HCT116 (cell line): ENCODE measurements around the gene AAK1. TPM values are rescaled to one million over a fixed set of nuclear protein-coding genes. Genes with fewer than 3 reads are reported as not detected.

ENCODE experiments used
- ATAC-seq: fragments of 200-7000 bp; cut with Tn5 transposase; 2 replicates; pipeline ENCODE4 v1.9.1; 2020; ENCODE audit warnings: mild to moderate bottlenecking, moderate library complexity
- BruUV-seq: library from RNA; stranded (reverse); fragments of 400-500 nt; replicated peaks from 2 replicates; lab custom pipeline; 2021; lab: Mats Ljungman, UMichigan
- CTCF ChIA-PET: fragments of 300-600 bp; sonication (Branson Sonifier 250); formaldehyde crosslinking; loops from one replicate; lab custom pipeline; 2021; ENCODE audit warnings: antibody characterized with exemption; lab: Charles Lee
- POLR2A ChIA-PET: fragments of 300-600, 350-600 bp; sonication (Branson Sonifier 250); formaldehyde crosslinking; loops from one replicate; lab custom pipeline; 2021; ENCODE audit warnings: antibody characterized with exemption; lab: Charles Lee
- RAD21 ChIA-PET, 2 experiments: fragments of 300-600 bp; sonication (Branson Sonifier 250); formaldehyde crosslinking; loops; one replicate each; lab custom pipeline; 2023; ENCODE audit warnings: low total read pairs in 2 of 2; ENCODE audit not compliant: uncharacterized antibody in 2 of 2, unreplicated experiment in 2 of 2, low non-redundant PET in 1 of 2; lab: Charles Lee
- DNase-seq: peaks from one replicate; pipeline ENCODE4 v3.0.0-alpha.2; 2010; ENCODE audit warnings: low read depth, low spot score
- H2AFZ ChIP-seq: fragments of 200-600 bp; shearing (Covaris generic), sonication (generic); 2 replicates; pipeline ENCODE4 v1.6.1; 2017; ENCODE audit warnings: low read depth, mixed run types, mixed read lengths, antibody characterized with exemption, low read length; ENCODE audit not compliant: poor library complexity, severe bottlenecking
- H3K27ac ChIP-seq: 2 replicates; pipeline ENCODE4 v1.5.1; 2012; ENCODE audit warnings: low read depth, low read length
- H3K27me3 ChIP-seq: fragments of 200-600 bp; sonication (generic); 2 replicates; pipeline ENCODE4 v1.6.1; 2016; ENCODE audit warnings: mixed run types, low read length, mixed read lengths; ENCODE audit not compliant: insufficient read depth
- H3K36me3 ChIP-seq, 2 experiments: fragments of 200-500 bp in 1 of 2; fragments of 200-600 bp in 1 of 2; sonication (Bioruptor generic) in 1 of 2; sonication (generic) in 1 of 2; 2 replicates each; pipeline versions ENCODE4 v1.5.1 to v1.6.1; 2014 to 2016; ENCODE audit warnings: low read length in 2 of 2, inconsistent platforms in 1 of 2, mixed read lengths in 1 of 2, mixed run types in 1 of 2; ENCODE audit not compliant: insufficient read depth in 2 of 2, control insufficient read depth in 1 of 2
- H3K4me1 ChIP-seq, 2 experiments: fragments of 200-600 bp in 1 of 2; sonication (generic) in 1 of 2; 2 replicates each; pipeline versions ENCODE4 v1.5.1 to v1.6.1; 2012 to 2017; ENCODE audit warnings: low read length in 2 of 2, inconsistent platforms in 1 of 2, mild to moderate bottlenecking in 1 of 2, mixed read lengths in 1 of 2, mixed run types in 1 of 2, moderate library complexity in 1 of 2; ENCODE audit not compliant: insufficient read depth in 2 of 2, control insufficient read depth in 1 of 2
- H3K4me2 ChIP-seq: fragments of 200-600 bp; sonication (generic); 2 replicates; pipeline ENCODE4 v1.6.1; 2017; ENCODE audit warnings: mixed run types, low read length, mixed read lengths
- H3K4me3 ChIP-seq, 2 experiments: fragments of 200-600 bp in 1 of 2; sonication (generic) in 1 of 2; replicated peaks in 1 of 2; 2 replicates each; pipeline ENCODE4 v1.5.1; 2011 to 2016; ENCODE audit warnings: low read length in 2 of 2, control low read depth in 1 of 2, low read depth in 1 of 2, mild to moderate bottlenecking in 1 of 2, mixed read lengths in 1 of 2, mixed run types in 1 of 2
- H3K79me2 ChIP-seq: fragments of 200-600 bp; sonication (generic); 2 replicates; pipeline ENCODE4 v1.6.1; 2017; ENCODE audit warnings: mild to moderate bottlenecking, mixed run types, low read length, moderate library complexity, mixed read lengths; ENCODE audit not compliant: insufficient read depth
- H3K9ac ChIP-seq: fragments of 200-600 bp; sonication (generic); 2 replicates; pipeline ENCODE4 v1.6.1; 2016; ENCODE audit warnings: low read length, mixed read lengths
- H3K9me2 ChIP-seq: fragments of 200-600 bp; sonication (generic), shearing (Covaris generic); 2 replicates; pipeline ENCODE4 v1.6.1; 2017; ENCODE audit warnings: mixed run types, mild to moderate bottlenecking, moderate library complexity; ENCODE audit not compliant: insufficient read depth
- H3K9me3 ChIP-seq, 2 experiments: fragments of 200-500 bp in 1 of 2; fragments of 200-600 bp in 1 of 2; sonication (Bioruptor generic) in 1 of 2; sonication (generic) in 1 of 2; 2 replicates each; pipeline ENCODE4 v1.6.1; 2014 to 2017; ENCODE audit warnings: low read length in 2 of 2, mixed read lengths in 2 of 2, inconsistent platforms in 1 of 2, low read depth in 1 of 2, mild to moderate bottlenecking in 1 of 2, mixed run types in 1 of 2, moderate library complexity in 1 of 2; ENCODE audit not compliant: control insufficient read depth in 1 of 2, insufficient read depth in 1 of 2
- H4K20me1 ChIP-seq: fragments of 200-600 bp; sonication (generic), shearing (Covaris generic); 2 replicates; pipeline ENCODE4 v1.6.1; 2017; ENCODE audit warnings: mixed run types, mild to moderate bottlenecking, moderate library complexity; ENCODE audit not compliant: insufficient read depth
- CBX3 ChIP-seq: IDR thresholded peaks from 2 replicates; pipeline ENCODE4 v1.6.1; 2012; ENCODE audit warnings: low read depth
- CEBPB ChIP-seq: IDR thresholded peaks from 2 replicates; pipeline ENCODE4 v1.6.1; 2012; ENCODE audit warnings: low read depth
- EZH2phosphoT487 ChIP-seq: fragments of 200-600 bp; IDR thresholded peaks from 2 replicates; pipeline ENCODE4 v1.6.1; 2018; ENCODE audit warnings: antibody characterized with exemption, borderline replicate concordance
- FOSL1 ChIP-seq: IDR thresholded peaks from 2 replicates; pipeline ENCODE4 v1.6.1; 2012; ENCODE audit warnings: low read depth
- JUND ChIP-seq: IDR thresholded peaks from 2 replicates; pipeline ENCODE4 v1.6.1; 2012
- POLR2AphosphoS5 ChIP-seq: IDR thresholded peaks from 2 replicates; pipeline ENCODE4 v1.6.1; 2011; ENCODE audit warnings: mild to moderate bottlenecking, low read depth, low read length, moderate library complexity
- RAD21 ChIP-seq: IDR thresholded peaks from 2 replicates; pipeline ENCODE4 v1.6.1; 2012; ENCODE audit warnings: low read depth, mild to moderate bottlenecking
- SRF ChIP-seq: IDR thresholded peaks from 2 replicates; pipeline ENCODE4 v1.6.1; 2012; ENCODE audit warnings: low read depth
- intact Hi-C: fragments of 100-400 bp; cut with micrococcal nuclease; formaldehyde crosslinking; loops from 2 replicates; pipeline ENCODE4 v1.10.0; 2022
- total RNA-seq: library from RNA; stranded (reverse); gene quantifications from one replicate; pipeline ENCODE4 v1.2.1, GENCODE V29; 2021; ENCODE audit not compliant: unreplicated experiment
- TF ChIP-seq, protein P1 (sequence below), 3 experiments: fragments of 200-600 bp in 1 of 3; sonication (generic) in 1 of 3; IDR thresholded peaks in 2 of 3; conservative IDR thresholded peaks in 1 of 3; 2 replicates each; pipeline ENCODE4 v1.5.1; 2012 to 2017; ENCODE audit warnings: low read depth in 2 of 3, low read length in 2 of 3, antibody characterized with exemption in 1 of 3, borderline replicate concordance in 1 of 3, control low read depth in 1 of 3, mild to moderate bottlenecking in 1 of 3, mixed read lengths in 1 of 3, mixed run types in 1 of 3, moderate library complexity in 1 of 3; ENCODE audit not compliant: insufficient read depth in 1 of 3
- TF ChIP-seq, protein P2 (sequence below): IDR thresholded peaks from 2 replicates; pipeline ENCODE4 v1.6.1; 2012
- TF ChIP-seq, protein P3 (sequence below): IDR thresholded peaks from 2 replicates; pipeline ENCODE4 v1.6.1; 2012; ENCODE audit warnings: low read depth

Gene AAK1
- total RNA-seq, 1 experiment from 2014 or later = 32.0 TPM

DNA sequence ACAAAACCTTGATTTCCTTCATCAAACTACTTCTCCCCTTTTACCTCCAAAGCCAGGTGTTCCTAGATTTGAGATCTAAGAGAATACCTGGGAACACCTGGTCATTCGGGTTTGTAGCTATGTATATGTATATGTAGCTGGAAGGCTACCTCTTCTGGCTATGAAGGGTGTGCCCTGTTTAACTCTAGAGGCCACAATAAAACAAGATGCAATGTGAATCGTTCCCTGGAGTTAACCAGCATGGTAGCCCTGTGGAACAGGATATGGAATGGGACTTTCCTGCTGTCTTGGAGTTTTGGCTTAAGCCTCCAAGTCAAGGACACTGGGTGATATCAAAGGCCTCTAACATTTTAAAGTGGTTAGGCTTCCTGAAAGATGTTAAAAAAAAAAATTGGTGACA, 188.6 kb downstream of the AAK1 start:
- intact Hi-C loops = no loop called here
- Histone ChIP-seq H3K4me2 (no peak overlapping the region), H3K4me3 (no peak overlapping the region), H3K9me2 (no peaks in the 10 kb centered on the region), H3K27me3 (no peaks in the 10 kb centered on the region), H2AFZ (no peak overlapping the region), H3K36me3 (no peaks in the 10 kb centered on the region), H4K20me1 (no peaks in the 10 kb centered on the region), H3K79me2 (no peaks in the 10 kb centered on the region), H3K27ac (no peak overlapping the region), H3K9me3 (no peaks in the 10 kb centered on the region), H3K4me1 (no peaks in the 10 kb centered on the region), H3K9ac (no peak overlapping the region)
- RAD21 ChIA-PET = no interaction called here
- no peak for ATAC-seq
- POLR2A ChIA-PET = no interaction called here
- DNase-seq = no peak
- CTCF ChIA-PET = no interaction called here
- no peak for TF ChIP-seq JUND
- TF ChIP-seq SRF = no peak
- no peak for TF ChIP-seq CEBPB
- no peak for TF ChIP-seq POLR2AphosphoS5
- TF ChIP-seq, protein P1, sequence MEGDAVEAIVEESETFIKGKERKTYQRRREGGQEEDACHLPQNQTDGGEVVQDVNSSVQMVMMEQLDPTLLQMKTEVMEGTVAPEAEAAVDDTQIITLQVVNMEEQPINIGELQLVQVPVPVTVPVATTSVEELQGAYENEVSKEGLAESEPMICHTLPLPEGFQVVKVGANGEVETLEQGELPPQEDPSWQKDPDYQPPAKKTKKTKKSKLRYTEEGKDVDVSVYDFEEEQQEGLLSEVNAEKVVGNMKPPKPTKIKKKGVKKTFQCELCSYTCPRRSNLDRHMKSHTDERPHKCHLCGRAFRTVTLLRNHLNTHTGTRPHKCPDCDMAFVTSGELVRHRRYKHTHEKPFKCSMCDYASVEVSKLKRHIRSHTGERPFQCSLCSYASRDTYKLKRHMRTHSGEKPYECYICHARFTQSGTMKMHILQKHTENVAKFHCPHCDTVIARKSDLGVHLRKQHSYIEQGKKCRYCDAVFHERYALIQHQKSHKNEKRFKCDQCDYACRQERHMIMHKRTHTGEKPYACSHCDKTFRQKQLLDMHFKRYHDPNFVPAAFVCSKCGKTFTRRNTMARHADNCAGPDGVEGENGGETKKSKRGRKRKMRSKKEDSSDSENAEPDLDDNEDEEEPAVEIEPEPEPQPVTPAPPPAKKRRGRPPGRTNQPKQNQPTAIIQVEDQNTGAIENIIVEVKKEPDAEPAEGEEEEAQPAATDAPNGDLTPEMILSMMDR (IDR thresholded peaks at IDR 0.05 in 2 of 3, conservative IDR thresholded peaks at IDR 0.05 in 1 of 3; ENCODE audit: borderline replicate concordance in 1 of 3, insufficient read depth in 1 of 3, low read depth in 2 of 3, low read length in 2 of 3) = no peak
- no peak for TF ChIP-seq FOSL1
- TF ChIP-seq, protein P2, sequence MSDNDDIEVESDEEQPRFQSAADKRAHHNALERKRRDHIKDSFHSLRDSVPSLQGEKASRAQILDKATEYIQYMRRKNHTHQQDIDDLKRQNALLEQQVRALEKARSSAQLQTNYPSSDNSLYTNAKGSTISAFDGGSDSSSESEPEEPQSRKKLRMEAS = no peak
- BruUV-seq = no TSS peak

DNA sequence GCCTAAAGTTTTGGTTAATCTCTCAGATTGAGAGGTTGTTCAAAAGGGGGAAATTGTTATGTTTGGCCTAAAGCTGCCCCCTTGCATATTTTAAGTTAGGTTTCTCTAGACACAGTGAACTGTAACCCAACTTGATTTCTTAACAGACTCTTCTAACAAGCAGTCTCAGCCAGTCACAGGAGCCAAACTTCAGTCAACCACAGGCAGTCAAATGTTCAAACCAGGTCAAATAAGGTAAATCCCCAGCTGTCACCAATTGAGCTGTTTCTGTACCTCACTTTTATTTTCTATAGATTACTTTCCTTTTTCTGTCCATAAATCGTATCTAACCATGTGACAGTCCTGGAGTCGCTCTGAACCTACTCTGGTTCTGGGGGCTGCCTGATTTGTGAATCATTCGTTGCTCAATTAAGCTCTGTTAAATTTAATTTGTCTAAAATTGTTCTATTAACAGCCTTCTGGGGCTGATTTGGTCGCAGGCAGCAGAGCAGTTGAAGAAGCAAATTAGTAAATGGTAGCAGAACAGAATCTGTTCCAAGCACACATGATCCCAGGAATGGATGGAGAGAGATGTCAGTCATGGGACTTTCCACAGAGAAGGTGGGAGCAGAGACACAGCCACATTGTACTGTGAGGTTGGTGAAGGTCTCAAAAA, 189.9 kb downstream of the AAK1 start:
- BruUV-seq = no TSS peak
- no peak overlapping the region for H3K4me3 ChIP-seq
- H3K36me3 ChIP-seq = no peaks in the 10 kb centered on the region
- H3K4me1 ChIP-seq = no peaks in the 10 kb centered on the region
- no peaks in the 10 kb centered on the region for H4K20me1 ChIP-seq
- intact Hi-C loops = no loop called here
- ChIA-PET CTCF (no interaction called here), RAD21 (no interaction called here), POLR2A (no interaction called here)
- no peaks in the 10 kb centered on the region for H3K79me2 ChIP-seq
- H3K9ac ChIP-seq = no peak overlapping the region
- H3K27ac ChIP-seq = no peak overlapping the region
- DNase-seq = no peak
- no peaks in the 10 kb centered on the region for H3K9me2 ChIP-seq
- no peaks in the 10 kb centered on the region for H3K27me3 ChIP-seq
- H3K9me3 ChIP-seq = no peaks in the 10 kb centered on the region
- no peak overlapping the region for H2AFZ ChIP-seq
- ATAC-seq = no peak
- no peak overlapping the region for H3K4me2 ChIP-seq
- TF ChIP-seq, protein P1 (IDR thresholded peaks at IDR 0.05 in 2 of 3, conservative IDR thresholded peaks at IDR 0.05 in 1 of 3; ENCODE audit: borderline replicate concordance in 1 of 3, insufficient read depth in 1 of 3, low read depth in 2 of 3, low read length in 2 of 3) = no peak
- TF ChIP-seq EZH2phosphoT487 = no peak
- TF ChIP-seq, protein P3, sequence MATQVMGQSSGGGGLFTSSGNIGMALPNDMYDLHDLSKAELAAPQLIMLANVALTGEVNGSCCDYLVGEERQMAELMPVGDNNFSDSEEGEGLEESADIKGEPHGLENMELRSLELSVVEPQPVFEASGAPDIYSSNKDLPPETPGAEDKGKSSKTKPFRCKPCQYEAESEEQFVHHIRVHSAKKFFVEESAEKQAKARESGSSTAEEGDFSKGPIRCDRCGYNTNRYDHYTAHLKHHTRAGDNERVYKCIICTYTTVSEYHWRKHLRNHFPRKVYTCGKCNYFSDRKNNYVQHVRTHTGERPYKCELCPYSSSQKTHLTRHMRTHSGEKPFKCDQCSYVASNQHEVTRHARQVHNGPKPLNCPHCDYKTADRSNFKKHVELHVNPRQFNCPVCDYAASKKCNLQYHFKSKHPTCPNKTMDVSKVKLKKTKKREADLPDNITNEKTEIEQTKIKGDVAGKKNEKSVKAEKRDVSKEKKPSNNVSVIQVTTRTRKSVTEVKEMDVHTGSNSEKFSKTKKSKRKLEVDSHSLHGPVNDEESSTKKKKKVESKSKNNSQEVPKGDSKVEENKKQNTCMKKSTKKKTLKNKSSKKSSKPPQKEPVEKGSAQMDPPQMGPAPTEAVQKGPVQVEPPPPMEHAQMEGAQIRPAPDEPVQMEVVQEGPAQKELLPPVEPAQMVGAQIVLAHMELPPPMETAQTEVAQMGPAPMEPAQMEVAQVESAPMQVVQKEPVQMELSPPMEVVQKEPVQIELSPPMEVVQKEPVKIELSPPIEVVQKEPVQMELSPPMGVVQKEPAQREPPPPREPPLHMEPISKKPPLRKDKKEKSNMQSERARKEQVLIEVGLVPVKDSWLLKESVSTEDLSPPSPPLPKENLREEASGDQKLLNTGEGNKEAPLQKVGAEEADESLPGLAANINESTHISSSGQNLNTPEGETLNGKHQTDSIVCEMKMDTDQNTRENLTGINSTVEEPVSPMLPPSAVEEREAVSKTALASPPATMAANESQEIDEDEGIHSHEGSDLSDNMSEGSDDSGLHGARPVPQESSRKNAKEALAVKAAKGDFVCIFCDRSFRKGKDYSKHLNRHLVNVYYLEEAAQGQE = no peak
- no peak for TF ChIP-seq CBX3
- TF ChIP-seq FOSL1 = no peak
- no peak for TF ChIP-seq POLR2AphosphoS5
- TF ChIP-seq RAD21 = no peak
- no peak for TF ChIP-seq CEBPB
